Measurements from ENCODE around the gene SYNJ2BP.
"Not testable (repeated sequence)": the region's sequence is repeated elsewhere in the genome, so short reads cannot be mapped to it uniquely, and the experiment has no call there.

The SYNJ2BP gene
- 16.9 to 41.6 reads per million in 2 experiments for total RNA-seq

DNA sequence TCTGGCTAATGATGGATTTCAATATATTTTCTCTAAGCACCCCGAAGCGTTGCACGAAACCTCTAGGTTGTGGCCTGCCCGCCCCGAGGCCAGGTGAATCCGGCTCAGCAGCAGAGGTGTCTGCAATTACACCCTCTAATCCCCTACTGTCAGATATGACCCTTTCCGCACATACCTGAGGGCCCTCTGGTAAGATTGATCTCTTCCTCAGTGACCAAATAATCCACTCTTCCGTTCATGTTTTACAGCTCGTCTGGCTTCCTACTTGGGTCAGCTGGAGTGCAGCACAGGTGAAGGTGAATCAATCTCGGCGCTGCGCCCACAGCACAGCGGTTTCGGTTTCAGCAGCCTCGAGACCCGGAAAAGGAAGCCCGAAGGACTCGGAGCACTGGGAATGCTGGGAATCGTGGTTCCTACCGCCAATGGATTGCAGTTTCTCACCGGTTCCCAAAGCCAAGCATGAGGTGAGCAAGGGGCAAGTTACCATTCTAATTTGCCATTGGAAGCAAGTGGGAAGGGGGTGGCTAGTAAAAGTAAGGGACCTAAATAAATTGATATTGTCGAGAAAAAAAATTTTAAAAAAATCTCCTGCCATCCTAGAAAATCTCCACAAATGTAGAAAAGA is at the start of gene SYNJ2BP:
Gene SYNJ2BP (minus strand): TSS at position 366 of the 625 bp plus-strand sequence. CDS start 127 bp downstream, at position 239.
- peak; percentile 38 for DNase-seq (ENCODE audit: low read depth)

DNA sequence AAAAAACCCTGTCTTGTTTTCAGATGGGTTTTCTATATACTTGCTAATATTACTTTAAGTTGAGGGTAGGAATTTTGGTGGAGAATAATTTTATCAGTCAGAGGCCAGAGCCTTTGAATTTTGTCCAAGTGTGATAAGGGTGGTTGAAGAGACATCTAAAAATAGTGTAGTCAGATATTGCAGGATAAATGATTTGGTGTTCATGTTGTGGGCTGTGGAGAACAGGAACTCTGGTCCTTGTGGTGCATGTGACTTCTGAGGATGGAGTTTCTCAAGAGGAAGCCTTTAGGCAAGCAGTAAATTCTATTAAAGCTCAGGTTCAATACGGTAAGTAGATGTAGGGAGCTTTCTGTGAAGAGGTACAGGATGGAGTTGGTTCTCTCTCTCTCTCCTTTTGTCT is 37.8 kb upstream of the SYNJ2BP start:
- DNase-seq (ENCODE audit: low read depth): no peak

DNA sequence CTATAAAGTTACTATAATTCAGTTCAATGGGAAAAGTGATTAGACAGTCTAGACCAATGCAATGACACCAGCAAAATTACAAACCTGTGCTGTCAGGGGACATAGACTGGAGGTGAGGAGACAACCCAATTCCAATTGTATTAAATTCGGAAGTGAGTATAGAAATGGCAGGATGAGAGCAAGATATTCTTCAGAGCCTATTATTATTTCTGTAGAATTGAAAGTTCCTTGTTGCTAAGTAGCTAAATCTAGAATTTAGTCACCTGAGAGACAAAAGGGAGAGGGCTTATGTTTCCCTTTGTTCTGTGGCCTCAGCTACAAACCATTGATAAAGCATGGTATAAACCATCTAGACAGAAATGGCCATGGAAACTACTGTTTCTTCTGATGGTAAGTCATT is 35.0 kb upstream of the SYNJ2BP start, which contains the start of gene ADAM21:
Gene ADAM21 (plus strand): TSS at position 301 of the 400 bp plus-strand sequence. CDS start 5,326 bp downstream, outside the sequence.
- DNase-seq (ENCODE audit: low read depth): no peak

- DNase-seq (ENCODE audit: low read depth): no peak
These were observed 31.9 kb upstream of the SYNJ2BP start for GRCh38 chr14:70448633-70449340.

DNA sequence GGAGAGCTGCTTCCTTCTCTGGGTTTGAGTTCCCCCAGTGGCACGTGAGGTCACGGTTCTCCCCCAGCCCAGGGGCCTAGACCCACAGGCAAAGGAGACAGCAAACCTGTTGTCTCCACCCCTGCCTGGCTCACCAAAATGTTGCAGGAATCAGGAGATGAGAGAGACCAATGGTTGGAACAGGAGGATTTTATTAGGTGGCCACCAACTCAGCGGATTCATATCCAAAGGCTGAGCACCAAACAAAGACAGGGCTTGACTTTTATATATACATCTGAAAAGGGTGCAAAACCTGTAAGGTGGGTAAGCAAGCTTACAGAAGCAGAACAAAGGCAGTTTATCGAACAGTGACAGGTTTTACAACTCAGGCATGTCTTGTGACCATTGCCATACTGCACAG is 25.9 kb upstream of the SYNJ2BP start:
- no peak for DNase-seq (ENCODE audit: low read depth)

GRCh38 chr14:70441641-70442040 is 24.8 kb upstream of the SYNJ2BP start:
- no peak for DNase-seq (ENCODE audit: low read depth)

DNA sequence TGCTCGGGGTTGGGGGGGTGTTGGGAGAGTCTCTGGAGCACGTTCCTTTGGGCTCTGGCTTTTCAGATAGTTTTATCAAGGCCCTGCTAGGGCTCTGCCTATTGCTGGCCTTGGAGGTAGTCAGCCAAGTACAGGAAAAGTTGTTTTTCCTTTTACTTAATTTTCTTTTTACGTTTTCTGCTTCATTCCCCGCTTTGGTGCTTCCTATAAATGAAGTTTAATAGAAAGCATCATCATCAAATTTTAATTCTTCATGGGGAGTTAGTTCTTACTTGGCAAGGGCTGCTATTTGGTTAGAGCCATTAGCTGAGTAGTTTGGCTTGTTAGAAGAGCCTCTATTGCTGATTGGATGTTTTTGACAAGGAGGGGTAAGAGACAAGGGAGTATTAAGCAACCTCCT is 20.0 kb upstream of the SYNJ2BP start:
- DNase-seq (ENCODE audit: low read depth): no peak

GRCh38 chr14:70426555-70426954 is 9.7 kb upstream of the SYNJ2BP start:
- not testable (repeated sequence) for DNase-seq (ENCODE audit: low read depth)

DNA sequence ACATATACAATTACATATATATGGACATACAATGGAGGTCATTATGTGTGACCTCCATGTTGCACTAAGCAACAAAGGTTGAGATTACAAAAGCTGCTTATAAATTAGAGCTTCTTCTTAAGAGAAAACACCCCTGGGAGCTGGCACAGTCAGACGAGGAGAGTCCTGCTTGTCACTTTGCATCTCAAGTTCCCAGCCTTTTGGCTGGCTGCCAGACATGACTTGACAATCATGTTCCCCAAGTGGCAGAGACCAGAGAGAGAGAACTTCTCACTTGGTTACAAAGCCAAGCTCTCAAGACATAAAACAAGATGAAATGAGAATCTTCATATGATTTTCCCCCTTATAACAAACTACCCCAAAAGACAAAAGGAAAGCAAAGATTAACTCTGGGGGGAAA is 8.5 kb upstream of the SYNJ2BP start:
- DNase-seq (ENCODE audit: low read depth): no peak

GRCh38 chr14:70422538-70422937 is 5.6 kb upstream of the SYNJ2BP start:
- no peak for DNase-seq (ENCODE audit: low read depth)

GRCh38 chr14:70419270-70419931 is 2.5 kb upstream of the SYNJ2BP start:
- DNase-seq (ENCODE audit: low read depth): not testable (repeated sequence)

- no peak for DNase-seq (ENCODE audit: low read depth)
These were observed 559 bp downstream of the SYNJ2BP start for GRCh38 chr14:70416338-70416724.

GRCh38 chr14:70415788-70416187 is 1.1 kb downstream of the SYNJ2BP start:
- no peak for DNase-seq (ENCODE audit: low read depth)

DNA sequence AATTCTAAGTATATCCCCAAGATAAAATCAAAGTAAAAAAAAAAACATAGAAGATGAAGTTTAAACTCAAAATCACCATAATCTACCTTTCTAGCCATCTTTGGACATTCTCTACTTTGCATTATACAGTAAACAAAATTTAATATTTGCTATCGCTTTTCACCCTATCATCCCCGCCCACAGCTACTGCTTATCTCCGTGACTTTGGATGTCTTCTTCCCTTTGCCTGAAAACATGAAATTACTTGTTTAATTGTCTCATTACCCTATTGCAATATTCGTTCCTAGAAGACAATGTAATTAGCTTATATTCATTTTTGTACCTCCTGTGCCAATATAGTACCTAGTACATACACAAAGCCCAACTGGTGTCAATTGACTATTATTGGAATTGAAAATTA is 9.3 kb downstream of the SYNJ2BP start:
- no peak for DNase-seq (ENCODE audit: low read depth)

GRCh38 chr14:70406216-70406615 is 10.7 kb downstream of the SYNJ2BP start:
- DNase-seq (ENCODE audit: low read depth): not testable (repeated sequence)

DNA sequence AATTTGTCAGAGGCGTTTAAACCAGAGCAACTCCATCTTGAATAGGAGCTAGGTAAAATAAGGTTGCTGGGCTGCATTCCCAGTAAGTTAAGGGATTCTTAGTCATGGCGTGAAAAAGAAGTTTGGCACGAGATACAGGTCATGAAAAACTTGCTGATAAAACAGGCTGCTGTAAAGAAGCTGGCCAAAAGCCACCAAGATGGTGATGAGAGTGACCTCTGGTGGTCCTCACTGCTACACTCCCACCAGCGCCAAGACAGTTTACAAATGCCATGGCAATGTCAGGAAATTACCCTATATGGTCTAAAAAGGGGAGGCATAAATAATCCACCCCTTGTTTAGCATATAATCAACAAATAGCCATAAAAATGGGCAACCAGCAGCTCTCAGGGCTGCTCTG is 13.6 kb downstream of the SYNJ2BP start:
- not testable (repeated sequence) for DNase-seq (ENCODE audit: low read depth)

DNA sequence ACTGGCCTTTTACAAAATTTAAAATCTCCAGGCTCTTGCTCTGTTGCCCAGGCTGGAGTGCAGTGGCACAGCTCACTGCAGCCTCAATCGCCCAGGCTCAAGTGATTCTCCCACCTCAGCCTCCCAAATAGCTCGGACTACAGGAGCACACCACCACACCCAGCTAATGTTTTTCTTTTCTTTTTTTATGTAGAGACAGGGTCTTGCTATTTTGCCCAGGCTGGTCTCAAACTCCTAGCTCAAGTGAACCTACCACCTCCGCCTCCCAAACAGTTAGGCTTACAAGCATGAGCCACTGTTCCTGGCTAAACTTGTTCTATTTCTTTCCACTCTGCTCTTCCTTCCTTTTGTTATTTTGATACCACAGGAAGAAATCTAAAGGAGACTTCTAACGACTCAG is 15.2 kb downstream of the SYNJ2BP start:
- DNase-seq (ENCODE audit: low read depth): no peak

DNA sequence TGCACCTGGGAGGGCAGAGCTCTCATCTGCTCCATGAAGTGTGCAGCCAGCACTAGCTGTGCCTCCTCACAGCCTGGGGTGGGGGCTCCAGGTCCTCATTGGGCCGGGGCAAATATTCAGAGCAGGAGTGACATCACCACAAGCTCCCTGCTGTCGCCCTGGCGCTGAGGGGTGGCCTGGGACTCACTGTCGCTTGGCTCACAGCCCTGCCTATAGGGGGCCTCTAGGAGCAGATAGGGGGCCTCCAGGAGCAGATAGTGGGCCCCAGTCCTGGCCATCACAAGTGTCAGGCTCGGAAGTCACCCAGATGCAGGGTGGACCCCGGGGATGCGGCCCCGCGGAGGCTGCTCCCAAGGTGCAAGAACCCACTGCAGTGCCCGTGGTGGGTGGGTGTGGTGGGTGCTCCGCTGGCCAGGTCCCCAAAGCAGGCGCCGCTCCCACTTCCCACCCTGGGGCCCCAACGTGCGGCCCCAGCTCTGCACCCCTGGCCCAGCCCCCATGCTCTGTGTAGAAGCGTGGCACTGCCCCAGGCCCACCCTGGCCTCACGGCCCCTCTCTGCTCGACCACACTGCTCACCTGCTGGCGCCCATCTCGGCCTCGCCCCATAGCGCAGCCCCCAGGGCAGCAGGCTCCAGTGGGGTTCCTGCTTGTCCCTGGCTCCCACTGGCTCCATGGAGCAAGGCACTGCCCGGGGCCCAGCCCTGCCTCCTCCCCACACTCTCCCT is 18.0 kb downstream of the SYNJ2BP start:
- no peak for DNase-seq (ENCODE audit: low read depth)

DNA sequence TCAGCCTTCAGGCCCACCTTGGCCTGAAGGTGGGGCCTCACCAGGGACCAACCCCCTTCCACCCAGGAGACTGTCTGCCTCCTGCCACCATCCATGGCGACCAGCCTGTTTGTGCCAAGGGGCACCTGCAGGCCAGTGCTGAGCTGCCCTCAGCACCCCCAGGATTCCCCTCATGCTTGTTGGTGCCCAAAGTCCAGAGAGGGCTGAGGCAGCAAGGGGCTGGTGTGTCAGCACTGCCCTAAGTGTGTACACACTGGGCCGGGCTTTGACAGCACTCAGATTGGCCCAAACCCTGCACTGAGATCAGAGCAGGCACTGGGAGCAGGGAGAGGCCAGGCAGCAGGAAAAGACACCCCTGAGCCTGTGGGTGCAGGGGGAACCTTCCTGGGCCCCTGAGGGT is 18.6 kb downstream of the SYNJ2BP start:
- no peak for DNase-seq (ENCODE audit: low read depth)

DNA sequence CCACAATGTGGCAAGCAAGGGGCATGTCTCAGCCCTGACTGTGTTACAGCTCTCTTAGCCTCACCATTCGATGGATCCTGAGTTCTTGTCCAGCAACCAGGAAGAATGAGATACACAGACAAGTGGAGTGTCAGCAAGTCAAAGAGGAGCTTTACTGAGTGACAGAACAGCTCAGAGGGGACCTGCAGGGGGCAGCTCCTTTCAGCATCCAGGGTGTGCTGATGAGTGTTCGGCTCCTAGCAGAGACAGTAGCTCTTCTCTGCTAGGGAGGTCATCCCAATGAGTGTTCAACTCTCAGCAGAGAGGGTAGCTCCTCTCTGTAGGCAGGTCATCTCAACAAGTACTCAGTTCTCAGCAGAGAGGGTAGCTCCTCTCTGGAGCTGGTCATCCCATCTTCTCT is 19.1 kb downstream of the SYNJ2BP start:
- DNase-seq (ENCODE audit: low read depth): no peak

DNA sequence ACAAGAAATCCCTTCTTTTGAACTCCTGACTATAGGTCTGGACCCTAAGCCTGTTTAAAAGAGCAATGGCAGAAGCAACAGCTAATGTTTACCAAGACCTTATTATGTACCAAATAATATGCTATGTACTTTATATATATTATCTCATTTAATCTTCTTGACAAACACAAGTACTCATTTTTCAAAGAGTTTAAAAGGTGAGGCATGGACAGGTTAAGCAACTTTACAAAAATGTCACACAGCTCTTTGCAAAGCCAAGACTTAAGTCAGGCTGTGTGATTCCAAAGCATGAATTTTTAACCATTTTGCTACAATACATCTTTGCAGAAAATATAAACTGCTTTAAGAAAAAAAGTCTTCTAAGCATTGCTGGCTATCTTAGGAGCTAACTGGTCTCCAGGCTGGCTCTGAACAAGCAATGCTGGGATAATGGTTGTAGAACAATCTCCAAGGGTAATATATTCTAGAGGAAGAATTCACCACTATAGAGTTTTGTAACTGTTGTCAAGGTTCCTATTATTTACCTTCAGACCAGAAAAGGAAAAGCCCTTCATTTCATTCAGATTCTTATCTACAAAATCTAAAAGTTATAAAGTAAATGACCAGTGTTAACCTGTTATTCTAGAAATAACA is 22.1 kb downstream of the SYNJ2BP start:
- DNase-seq (ENCODE audit: low read depth): no peak

GRCh38 chr14:70392676-70393075 is 24.2 kb downstream of the SYNJ2BP start:
- DNase-seq (ENCODE audit: low read depth): no peak

All from T follicular helper cell (primary cell).